Measurements from ENCODE around the gene MYL12B. TPM values are rescaled to one million over a fixed set of nuclear protein-coding genes. Genes with fewer than 3 reads are reported as not detected.
"Not testable (repeated sequence)": the region's sequence is repeated elsewhere in the genome, so short reads cannot be mapped to it uniquely, and the experiment has no call there.

Gene MYL12B
- total RNA-seq, 2 experiments from 2014 or later: 288 to 293 TPM

- Mint-ChIP-seq H3K4me3 (no peak overlapping the region), H3K4me1 (ENCODE audit: low read depth) (peaks cover 82% of the 10 kb centered on the region), H3K9me3 (no peaks in the 10 kb centered on the region), H3K27ac (peak overlapping the region; percentile 2), H3K36me3 (ENCODE audit: low read depth) (peaks cover 5% of the 10 kb centered on the region), H3K27me3 (ENCODE audit: low read depth) (no peaks in the 10 kb centered on the region)
- CTCF ChIA-PET: no interaction called here
- DNase-seq: no peak
- intact Hi-C loops (cut with micrococcal nuclease): no loop called here
These were observed 6.4 kb downstream of the MYL12B start for GRCh38 chr18:3268306-3268705.

- CTCF ChIA-PET: interaction anchor here (1.0 to 2.0 kb wide), 2 partner anchors 10 to 397 kb away, joined by 4 to 6 read pairs; no protein-coding TSS in a partner anchor
- H3K4me3 Mint-ChIP-seq: no peak overlapping the region
- intact Hi-C loops (cut with micrococcal nuclease): loop anchor here (1.0 kb wide), 1 partner anchor 9 kb away; no protein-coding TSS in a partner anchor
These were observed 7.4 kb downstream of the MYL12B start for GRCh38 chr18:3269241-3269913.

GRCh38 chr18:3269914-3270299 is 8.0 kb downstream of the MYL12B start:
- no peaks in the 10 kb centered on the region for H3K9me3 Mint-ChIP-seq
- H3K36me3 Mint-ChIP-seq (ENCODE audit: low read depth): peaks cover 12% of the 10 kb centered on the region
- no peaks in the 10 kb centered on the region for H3K27me3 Mint-ChIP-seq (ENCODE audit: low read depth)
- CTCF ChIA-PET: interaction anchor here (1.0 to 2.0 kb wide), 2 partner anchors 10 to 396 kb away, joined by 4 to 6 read pairs; no protein-coding TSS in a partner anchor
- no peak overlapping the region for H3K27ac Mint-ChIP-seq
- peaks cover 69% of the 10 kb centered on the region for H3K4me1 Mint-ChIP-seq (ENCODE audit: low read depth)
- DNase-seq: no peak
- intact Hi-C loops (cut with micrococcal nuclease): loop anchor here (1.0 kb wide), 1 partner anchor 8 kb away; no protein-coding TSS in a partner anchor
- H3K4me3 Mint-ChIP-seq: no peak overlapping the region

More at GRCh38 chr18:3269241-3269913, 7.4 kb downstream of the MYL12B start:
- DNase-seq: no peak
- Mint-ChIP-seq H3K4me1 (ENCODE audit: low read depth) (peaks cover 74% of the 10 kb centered on the region), H3K27me3 (ENCODE audit: low read depth) (no peaks in the 10 kb centered on the region), H3K36me3 (ENCODE audit: low read depth) (peaks cover 11% of the 10 kb centered on the region), H3K9me3 (no peaks in the 10 kb centered on the region), H3K27ac (peak overlapping the region; percentile 28)

- H3K27me3 Mint-ChIP-seq (ENCODE audit: low read depth): no peaks in the 10 kb centered on the region
- peaks cover 20% of the 10 kb centered on the region for H3K36me3 Mint-ChIP-seq (ENCODE audit: low read depth)
- intact Hi-C loops (cut with micrococcal nuclease): no loop called here
- no peak overlapping the region for H3K4me3 Mint-ChIP-seq
- no peaks in the 10 kb centered on the region for H3K9me3 Mint-ChIP-seq
- DNase-seq: no peak
- peaks cover 52% of the 10 kb centered on the region for H3K4me1 Mint-ChIP-seq (ENCODE audit: low read depth)
- H3K27ac Mint-ChIP-seq: peak overlapping the region; percentile 67
- CTCF ChIA-PET: interaction anchor here (1.3 to 3.0 kb wide), 2 partner anchors 393 to 498 kb away, joined by 4 to 9 read pairs; no protein-coding TSS in a partner anchor
These were observed 11.1 kb downstream of the MYL12B start for GRCh38 chr18:3273042-3273441.

- DNase-seq; H3K27me3 Mint-ChIP-seq (ENCODE audit: low read depth); H3K9me3 Mint-ChIP-seq; H3K4me3 Mint-ChIP-seq: not testable (repeated sequence)
- H3K27ac Mint-ChIP-seq: peak overlapping the region; percentile 79
- peaks cover 11% of the 10 kb centered on the region for H3K4me1 Mint-ChIP-seq (ENCODE audit: low read depth)
- CTCF ChIA-PET: interaction anchor here (0.6 to 4.0 kb wide), 4 partner anchors 308 to 410 kb away, joined by 3 to 40 read pairs (median 3); no protein-coding TSS in a partner anchor
- peaks cover 21% of the 10 kb centered on the region for H3K36me3 Mint-ChIP-seq (ENCODE audit: low read depth)
- intact Hi-C loops (cut with micrococcal nuclease): loop anchor here (1.0 to 5.0 kb wide), 3 partner anchors 8 to 105 kb away; no protein-coding TSS in a partner anchor
These were observed 15.8 kb downstream of the MYL12B start for GRCh38 chr18:3277643-3278213.

GRCh38 chr18:3279201-3280185 is 17.6 kb downstream of the MYL12B start:
- no peaks in the 10 kb centered on the region for H3K9me3 Mint-ChIP-seq
- DNase-seq: no peak
- intact Hi-C loops (cut with micrococcal nuclease): loop anchor here (2.0 to 5.0 kb wide), 5 partner anchors 45 to 788 kb away; no protein-coding TSS in a partner anchor
- H3K27ac Mint-ChIP-seq: no peak overlapping the region
- H3K36me3 Mint-ChIP-seq (ENCODE audit: low read depth): peaks cover 12% of the 10 kb centered on the region
- H3K4me3 Mint-ChIP-seq: no peak overlapping the region
- H3K27me3 Mint-ChIP-seq (ENCODE audit: low read depth): no peaks in the 10 kb centered on the region
- peaks cover 8% of the 10 kb centered on the region for H3K4me1 Mint-ChIP-seq (ENCODE audit: low read depth)
- CTCF ChIA-PET: interaction anchor here (0.7 to 2.0 kb wide), 6 partner anchors 9 to 413 kb away, joined by 3 to 34 read pairs (median 4); no protein-coding TSS in a partner anchor

GRCh38 chr18:3281456-3282400 is 19.8 kb downstream of the MYL12B start:
- Mint-ChIP-seq H3K36me3 (ENCODE audit: low read depth) (peaks cover 7% of the 10 kb centered on the region), H3K4me1 (ENCODE audit: low read depth) (peaks cover 6% of the 10 kb centered on the region), H3K9me3 (no peaks in the 10 kb centered on the region), H3K27ac (no peak overlapping the region), H3K27me3 (ENCODE audit: low read depth) (no peaks in the 10 kb centered on the region), H3K4me3 (no peak overlapping the region)
- intact Hi-C loops (cut with micrococcal nuclease): loop anchor here (1.0 to 5.0 kb wide), 9 partner anchors 43 to 786 kb away; no protein-coding TSS in a partner anchor
- no peak for DNase-seq
- CTCF ChIA-PET: interaction anchor here (0.6 to 6.7 kb wide), 24 partner anchors 13 to 726 kb away, joined by 3 to 138 read pairs (median 4); no protein-coding TSS in a partner anchor

- peaks cover 3% of the 10 kb centered on the region for H3K9me3 Mint-ChIP-seq
- intact Hi-C loops (cut with micrococcal nuclease): loop anchor here (5.0 kb wide), 2 partner anchors 489 to 784 kb away; no protein-coding TSS in a partner anchor
- no peaks in the 10 kb centered on the region for H3K27me3 Mint-ChIP-seq (ENCODE audit: low read depth)
- no peak overlapping the region for H3K27ac Mint-ChIP-seq
- DNase-seq: no peak
- CTCF ChIA-PET: interaction anchor here (0.6 to 6.7 kb wide), 8 partner anchors 11 to 381 kb away, joined by 3 to 138 read pairs (median 11); no protein-coding TSS in a partner anchor
- no peak overlapping the region for H3K4me3 Mint-ChIP-seq
- H3K4me1 Mint-ChIP-seq (ENCODE audit: low read depth): no peaks in the 10 kb centered on the region
- peaks cover under 1% of the 10 kb centered on the region for H3K36me3 Mint-ChIP-seq (ENCODE audit: low read depth)
These were observed 21.4 kb downstream of the MYL12B start for GRCh38 chr18:3283253-3283863.

- no peak overlapping the region for H3K4me3 Mint-ChIP-seq
- CTCF ChIA-PET: interaction anchor here (1.1 to 6.7 kb wide), 5 partner anchors 11 to 380 kb away, joined by 3 to 138 read pairs (median 11); no protein-coding TSS in a partner anchor
- H3K4me1 Mint-ChIP-seq (ENCODE audit: low read depth): no peaks in the 10 kb centered on the region
- H3K27ac Mint-ChIP-seq: no peak overlapping the region
- no peak for DNase-seq
- intact Hi-C loops (cut with micrococcal nuclease): loop anchor here (5.0 kb wide), 2 partner anchors 488 to 783 kb away; no protein-coding TSS in a partner anchor
- H3K36me3 Mint-ChIP-seq (ENCODE audit: low read depth): no peaks in the 10 kb centered on the region
- H3K9me3 Mint-ChIP-seq: peaks cover 3% of the 10 kb centered on the region
- no peaks in the 10 kb centered on the region for H3K27me3 Mint-ChIP-seq (ENCODE audit: low read depth)
These were observed 22.0 kb downstream of the MYL12B start for GRCh38 chr18:3283908-3284307.

GRCh38 chr18:3284501-3284900 is 22.6 kb downstream of the MYL12B start:
- intact Hi-C loops (cut with micrococcal nuclease): loop anchor here (5.0 kb wide), 2 partner anchors 488 to 783 kb away; no protein-coding TSS in a partner anchor
- Mint-ChIP-seq H3K27ac (no peak overlapping the region), H3K36me3 (ENCODE audit: low read depth) (no peaks in the 10 kb centered on the region), H3K4me1 (ENCODE audit: low read depth) (no peaks in the 10 kb centered on the region), H3K27me3 (ENCODE audit: low read depth) (no peaks in the 10 kb centered on the region), H3K9me3 (peaks cover 3% of the 10 kb centered on the region), H3K4me3 (no peak overlapping the region)
- CTCF ChIA-PET: interaction anchor here (1.1 to 6.7 kb wide), 4 partner anchors 13 to 380 kb away, joined by 3 to 138 read pairs (median 20); no protein-coding TSS in a partner anchor
- DNase-seq: no peak

All from activated naive CD4-positive, alpha-beta T cell treated with anti-CD3 and anti-CD28 coated beads for 36 hours (primary cell).